Measurements from ENCODE around the gene TVP23C.

The TVP23C gene

DNA sequence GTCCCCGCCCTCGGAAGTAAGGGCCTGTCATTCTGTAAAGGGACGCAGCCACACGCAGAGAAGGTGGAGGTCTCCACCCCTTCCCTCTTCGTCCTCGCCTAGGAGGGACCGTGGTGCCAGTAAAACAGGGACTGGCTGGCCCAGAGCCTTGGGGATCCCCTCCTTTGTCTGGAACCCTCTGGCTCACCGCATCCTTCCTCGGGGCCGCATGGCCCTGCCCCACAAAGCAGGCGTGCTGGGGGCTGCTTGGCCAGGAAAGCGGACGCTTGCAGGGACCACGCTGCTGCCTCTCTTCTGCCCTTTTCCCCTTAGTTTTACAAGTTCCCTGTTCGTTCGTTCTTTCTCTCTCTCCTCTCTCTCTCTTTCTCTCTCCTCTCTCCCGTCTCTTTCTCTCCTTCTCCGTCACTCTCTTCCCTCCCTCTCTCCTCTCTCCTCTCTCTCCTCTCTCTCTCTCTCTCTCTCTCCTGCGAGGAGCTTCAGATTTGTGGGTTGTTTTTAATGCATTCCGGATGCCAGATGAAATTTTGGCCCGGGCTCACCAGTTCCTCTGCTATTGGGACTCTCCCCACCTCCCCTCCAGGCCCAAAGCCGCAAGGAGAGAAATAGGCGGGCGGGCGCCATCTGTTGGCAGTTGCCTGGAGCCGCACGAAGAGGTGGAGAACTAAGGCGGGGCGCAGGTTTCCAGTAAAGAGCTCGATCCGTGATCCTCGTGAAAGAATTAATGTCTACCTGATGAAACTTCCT, 60.7 kb downstream of the TVP23C start:
- in situ Hi-C loops (cut with MboI; ENCODE audit: low pct_unique_long_range_greater_than_20kb, low sequenced_read_pairs) = loop anchor here (10.0 kb wide), 1 partner anchor 248 kb away; no protein-coding TSS in a partner anchor

GRCh38 chr17:15501793-15502192, 61.5 kb downstream of the TVP23C start:
- no peak for DNase-seq
- in situ Hi-C loops (cut with MboI; ENCODE audit: low pct_unique_long_range_greater_than_20kb, low sequenced_read_pairs) = loop anchor here (10.0 kb wide), 1 partner anchor 247 kb away; no protein-coding TSS in a partner anchor

More for the DNA sequence above, 60.7 kb downstream of the TVP23C start:
- DNase-seq = peak; percentile 86

- in situ Hi-C loops (cut with MboI; ENCODE audit: low pct_unique_long_range_greater_than_20kb, low sequenced_read_pairs) = loop anchor here (10.0 kb wide), 1 partner anchor 246 kb away; no protein-coding TSS in a partner anchor
- no peak for DNase-seq
These were observed 62.0 kb downstream of the TVP23C start for GRCh38 chr17:15501282-15501681.

DNA sequence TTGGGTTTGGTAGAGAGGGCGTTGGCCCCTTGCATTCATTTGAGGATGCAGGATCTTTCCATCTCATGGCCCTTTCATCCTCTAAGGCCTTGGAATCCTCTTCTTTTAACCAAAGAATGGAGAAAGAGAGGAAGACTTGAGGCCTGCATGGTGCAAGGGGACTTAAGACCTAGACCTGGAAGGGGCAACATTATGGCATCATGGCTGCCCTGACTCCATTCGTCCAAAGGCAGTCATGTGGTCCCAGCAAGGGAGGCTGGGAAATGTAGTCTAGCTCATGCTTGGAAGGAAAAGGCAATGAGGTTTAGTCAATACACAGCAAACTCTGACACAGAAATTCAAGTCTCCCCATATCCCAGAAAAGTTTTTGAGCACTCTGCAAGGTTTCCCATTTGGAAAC, 65.2 kb downstream of the TVP23C start:
- in situ Hi-C loops (cut with MboI; ENCODE audit: low pct_unique_long_range_greater_than_20kb, low sequenced_read_pairs) = no loop called here
- DNase-seq = no peak

GRCh38 chr17:15496735-15497670, 66.3 kb downstream of the TVP23C start:
- in situ Hi-C loops (cut with MboI; ENCODE audit: low pct_unique_long_range_greater_than_20kb, low sequenced_read_pairs) = no loop called here
- DNase-seq = no peak

- no peak for DNase-seq
- in situ Hi-C loops (cut with MboI; ENCODE audit: low pct_unique_long_range_greater_than_20kb, low sequenced_read_pairs) = no loop called here
These were observed 68.5 kb downstream of the TVP23C start for GRCh38 chr17:15494821-15495220.

GRCh38 chr17:15493693-15494035, 69.6 kb downstream of the TVP23C start:
- in situ Hi-C loops (cut with MboI; ENCODE audit: low pct_unique_long_range_greater_than_20kb, low sequenced_read_pairs) = no loop called here
- no peak for DNase-seq

GRCh38 chr17:15492791-15493692, 70.2 kb downstream of the TVP23C start:
- no peak for DNase-seq
- in situ Hi-C loops (cut with MboI; ENCODE audit: low pct_unique_long_range_greater_than_20kb, low sequenced_read_pairs) = no loop called here

DNA sequence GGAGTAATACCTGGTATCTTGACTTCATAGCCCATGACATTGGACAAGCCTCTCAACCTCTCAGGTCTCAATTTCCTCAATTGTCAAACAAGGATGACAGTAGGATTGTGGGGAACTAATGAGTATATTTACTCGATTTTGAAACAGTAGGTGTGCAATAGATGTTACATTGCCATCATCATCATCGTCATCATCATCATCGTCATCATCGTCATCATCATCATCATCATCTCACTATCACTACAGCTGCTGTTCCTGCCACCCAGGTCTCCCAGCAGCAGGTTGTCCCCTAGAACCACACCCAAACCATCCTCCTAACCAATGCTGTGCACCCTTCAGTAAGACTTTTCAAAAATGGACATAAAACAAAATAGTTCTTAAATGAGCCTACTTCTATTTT, 71.1 kb downstream of the TVP23C start:
- no peak for DNase-seq
- in situ Hi-C loops (cut with MboI; ENCODE audit: low pct_unique_long_range_greater_than_20kb, low sequenced_read_pairs) = no loop called here

DNA sequence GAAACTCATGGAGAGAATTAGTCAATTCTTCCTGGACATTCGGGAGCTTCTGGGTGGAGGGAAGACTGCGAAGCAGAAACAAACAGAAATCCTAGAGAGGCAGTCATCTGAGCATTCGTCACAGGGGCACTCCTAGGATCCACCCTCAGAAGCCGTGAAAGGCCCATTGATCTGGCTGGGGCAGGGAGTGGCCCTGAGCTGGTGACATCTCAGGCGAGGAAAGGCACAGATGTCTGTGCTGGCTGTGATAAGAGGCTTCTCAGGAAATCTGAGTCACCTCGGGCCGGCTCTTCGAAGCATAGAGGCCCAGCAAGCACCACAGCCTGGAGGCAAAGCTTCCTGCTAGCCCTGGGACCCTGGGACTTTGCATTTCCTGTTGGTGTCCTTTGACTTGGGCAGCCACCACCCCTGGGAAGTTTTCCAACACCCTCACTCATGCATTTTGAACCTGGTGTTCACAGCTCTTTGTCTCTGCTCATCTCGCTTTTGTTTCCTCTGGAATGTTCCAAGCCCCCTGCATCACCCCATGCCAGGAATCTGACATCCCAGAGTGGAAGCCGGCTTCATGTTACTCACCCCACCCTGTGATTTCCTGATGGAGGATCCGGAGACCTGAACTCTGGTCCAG, 72.5 kb downstream of the TVP23C start:
- peak; percentile 88 for DNase-seq
- in situ Hi-C loops (cut with MboI; ENCODE audit: low pct_unique_long_range_greater_than_20kb, low sequenced_read_pairs) = no loop called here

- in situ Hi-C loops (cut with MboI; ENCODE audit: low pct_unique_long_range_greater_than_20kb, low sequenced_read_pairs) = no loop called here
- DNase-seq = no peak
These were observed 74.7 kb downstream of the TVP23C start for GRCh38 chr17:15488557-15488956.

- no peak for DNase-seq
- in situ Hi-C loops (cut with MboI; ENCODE audit: low pct_unique_long_range_greater_than_20kb, low sequenced_read_pairs) = no loop called here
These were observed 78.2 kb downstream of the TVP23C start for GRCh38 chr17:15485045-15485444.

DNA sequence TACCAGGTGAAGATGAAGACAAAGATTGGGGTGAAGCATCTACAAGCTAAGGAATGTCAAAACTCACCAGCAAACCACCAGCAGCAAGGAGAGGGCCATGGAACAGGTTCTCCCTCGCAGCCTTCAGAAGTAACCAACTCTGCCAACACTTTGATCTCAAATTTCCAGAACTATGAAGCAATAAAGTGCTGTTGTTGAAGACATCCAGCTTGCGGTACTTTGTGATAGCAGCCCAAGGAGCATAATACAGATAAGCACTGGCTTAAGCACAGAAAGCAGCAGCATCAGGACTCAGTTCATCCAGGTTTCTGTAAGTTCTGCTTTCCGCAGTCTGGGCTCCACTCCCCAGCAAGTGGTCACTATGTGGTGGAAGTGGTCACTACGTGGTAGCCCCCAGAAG, 79.9 kb downstream of the TVP23C start:
- in situ Hi-C loops (cut with MboI; ENCODE audit: low pct_unique_long_range_greater_than_20kb, low sequenced_read_pairs) = no loop called here
- DNase-seq = no peak

GRCh38 chr17:15482476-15482875, 80.8 kb downstream of the TVP23C start:
- no peak for DNase-seq
- in situ Hi-C loops (cut with MboI; ENCODE audit: low pct_unique_long_range_greater_than_20kb, low sequenced_read_pairs) = no loop called here

- DNase-seq = no peak
- in situ Hi-C loops (cut with MboI; ENCODE audit: low pct_unique_long_range_greater_than_20kb, low sequenced_read_pairs) = no loop called here
These were observed 81.8 kb downstream of the TVP23C start for GRCh38 chr17:15481481-15481880.

DNA sequence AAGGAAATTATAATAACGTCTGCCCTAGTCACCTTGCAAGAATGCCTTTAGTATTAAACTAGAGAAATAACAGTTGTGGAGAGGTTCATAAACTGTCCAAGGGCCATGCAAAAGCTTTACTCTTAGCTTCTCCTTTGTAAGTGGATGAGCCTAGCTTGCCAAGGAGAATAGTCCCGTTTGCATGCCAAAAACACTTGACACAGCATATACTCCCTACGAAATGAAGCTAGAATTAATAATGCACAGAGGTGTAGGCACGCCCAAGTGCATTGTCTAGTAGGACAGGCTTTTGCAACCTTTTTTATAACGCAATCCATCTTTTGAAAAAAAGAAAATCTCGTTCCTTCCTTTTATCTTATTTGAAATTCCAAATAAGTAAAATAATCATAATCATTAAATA, 83.1 kb downstream of the TVP23C start:
- in situ Hi-C loops (cut with MboI; ENCODE audit: low pct_unique_long_range_greater_than_20kb, low sequenced_read_pairs) = no loop called here
- no peak for DNase-seq

DNA sequence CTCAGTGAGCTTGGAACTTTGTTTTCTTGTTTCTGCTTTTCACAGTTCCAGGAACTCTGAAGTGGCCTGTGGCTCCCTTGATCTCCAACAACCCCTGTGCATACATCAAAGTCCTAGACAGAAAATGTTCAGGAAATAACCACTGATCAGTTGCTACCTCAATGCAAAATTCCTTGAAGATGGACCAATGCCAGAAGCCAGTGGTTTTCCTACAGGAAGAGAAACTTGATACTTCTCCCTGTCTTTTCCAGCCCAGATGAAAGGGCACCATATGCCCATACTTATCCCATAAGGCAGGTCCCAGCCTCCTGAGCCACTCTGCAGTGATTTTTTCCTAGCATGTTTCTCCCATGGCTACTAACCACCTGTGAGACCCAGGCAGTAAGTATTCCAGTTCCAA, 83.6 kb downstream of the TVP23C start:
- in situ Hi-C loops (cut with MboI; ENCODE audit: low pct_unique_long_range_greater_than_20kb, low sequenced_read_pairs) = no loop called here
- no peak for DNase-seq

DNA sequence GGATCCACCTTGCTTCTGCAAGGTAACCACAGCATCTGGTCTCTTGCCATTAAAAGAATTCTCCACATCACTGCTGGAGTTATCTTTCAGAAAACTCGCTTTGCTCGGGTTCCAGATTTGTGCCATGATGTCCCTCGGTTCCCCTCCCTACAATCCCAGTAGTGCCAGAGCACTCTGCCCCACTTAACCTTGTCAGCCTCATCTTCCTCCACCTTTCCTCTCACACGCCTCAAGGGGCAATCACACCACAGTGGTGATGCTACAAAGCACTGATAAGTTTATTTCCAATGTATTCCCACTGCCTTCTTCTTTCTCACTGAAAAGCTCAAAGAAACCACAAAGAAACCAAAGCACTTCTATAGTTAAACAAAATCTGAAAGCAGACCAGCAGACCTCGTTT, 84.4 kb downstream of the TVP23C start:
- in situ Hi-C loops (cut with MboI; ENCODE audit: low pct_unique_long_range_greater_than_20kb, low sequenced_read_pairs) = no loop called here
- no peak for DNase-seq

All from KBM-7 (cell line).